ENCODE measurements around the gene TUBB2A.
"Not testable (repeated sequence)": the region's sequence is repeated elsewhere in the genome, so short reads cannot be mapped to it uniquely, and the experiment has no call there.

DNA sequence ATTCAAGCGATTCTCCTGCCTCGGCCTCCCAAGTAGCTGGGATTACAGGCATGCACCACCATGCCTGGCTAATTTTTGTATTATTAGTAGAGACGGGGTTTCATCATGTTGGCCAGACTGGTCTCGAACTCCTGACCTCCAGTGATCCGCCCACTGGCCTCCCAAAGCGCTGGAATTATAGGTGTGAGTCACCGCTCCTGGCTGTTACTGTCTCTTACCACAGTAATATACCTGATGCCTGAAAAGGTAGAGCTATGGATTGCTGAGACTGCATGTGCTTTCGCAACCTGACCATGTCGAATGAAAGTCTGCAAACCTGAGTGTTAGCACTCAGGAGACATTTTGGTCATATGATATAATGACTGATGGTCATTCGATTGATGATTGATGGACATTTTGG is 31.8 kb upstream of the TUBB2A start:
- TF ChIP-seq POLR2A, POLR2AphosphoS5 (IDR thresholded peaks at IDR 0.05): not testable (repeated sequence)
- TF ChIP-seq, protein P1, sequence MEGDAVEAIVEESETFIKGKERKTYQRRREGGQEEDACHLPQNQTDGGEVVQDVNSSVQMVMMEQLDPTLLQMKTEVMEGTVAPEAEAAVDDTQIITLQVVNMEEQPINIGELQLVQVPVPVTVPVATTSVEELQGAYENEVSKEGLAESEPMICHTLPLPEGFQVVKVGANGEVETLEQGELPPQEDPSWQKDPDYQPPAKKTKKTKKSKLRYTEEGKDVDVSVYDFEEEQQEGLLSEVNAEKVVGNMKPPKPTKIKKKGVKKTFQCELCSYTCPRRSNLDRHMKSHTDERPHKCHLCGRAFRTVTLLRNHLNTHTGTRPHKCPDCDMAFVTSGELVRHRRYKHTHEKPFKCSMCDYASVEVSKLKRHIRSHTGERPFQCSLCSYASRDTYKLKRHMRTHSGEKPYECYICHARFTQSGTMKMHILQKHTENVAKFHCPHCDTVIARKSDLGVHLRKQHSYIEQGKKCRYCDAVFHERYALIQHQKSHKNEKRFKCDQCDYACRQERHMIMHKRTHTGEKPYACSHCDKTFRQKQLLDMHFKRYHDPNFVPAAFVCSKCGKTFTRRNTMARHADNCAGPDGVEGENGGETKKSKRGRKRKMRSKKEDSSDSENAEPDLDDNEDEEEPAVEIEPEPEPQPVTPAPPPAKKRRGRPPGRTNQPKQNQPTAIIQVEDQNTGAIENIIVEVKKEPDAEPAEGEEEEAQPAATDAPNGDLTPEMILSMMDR (IDR thresholded peaks at IDR 0.05 in 8 of 11, conservative IDR thresholded peaks at IDR 0.05 in 3 of 11) = not testable (repeated sequence)
